IPS-18a (cell line): Measurements from ENCODE around the gene CETN2.
"Not testable (repeated sequence)": the region's sequence is repeated elsewhere in the genome, so short reads cannot be mapped to it uniquely, and the experiment has no call there.

Experiments
- H3K27ac ChIP-seq: one replicate; pipeline ENCODE4 v1.5.1; 2013; ENCODE audit warnings: low read length
- H3K27me3 ChIP-seq: one replicate; pipeline ENCODE4 v1.6.1; 2013; ENCODE audit warnings: mild to moderate bottlenecking, low read length; ENCODE audit not compliant: control insufficient read depth, insufficient read depth
- H3K36me3 ChIP-seq: one replicate; pipeline ENCODE4 v1.6.1; 2013; ENCODE audit warnings: low read depth, low read length; ENCODE audit not compliant: control insufficient read depth
- H3K4me1 ChIP-seq: one replicate; pipeline ENCODE4 v1.6.1; 2013; ENCODE audit warnings: low read depth, low read length; ENCODE audit not compliant: control insufficient read depth
- H3K4me3 ChIP-seq: one replicate; pipeline ENCODE4 v1.5.1; 2013; ENCODE audit warnings: low read length
- H3K9ac ChIP-seq: one replicate; pipeline ENCODE4 v1.6.1; 2013; ENCODE audit warnings: mild to moderate bottlenecking, low read length, moderate library complexity
- H3K9me3 ChIP-seq: one replicate; pipeline ENCODE4 v1.6.1; 2013; ENCODE audit warnings: low read depth, low read length; ENCODE audit not compliant: control insufficient read depth

CETN2 gene

GRCh38 chrX:152861116-152861515, 30.6 kb upstream of the CETN2 start:
- Histone ChIP-seq H3K27me3 (no peaks in the 10 kb centered on the region), H3K4me1 (no peaks in the 10 kb centered on the region), H3K4me3 (no peak overlapping the region), H3K27ac (no peak overlapping the region), H3K9ac (no peak overlapping the region), H3K36me3 (peaks cover 19% of the 10 kb centered on the region), H3K9me3 (peaks cover 11% of the 10 kb centered on the region)

GRCh38 chrX:152853986-152854385, 23.4 kb upstream of the CETN2 start:
- no peak overlapping the region for H3K9ac ChIP-seq
- H3K9me3 ChIP-seq = peaks cover 2% of the 10 kb centered on the region
- no peak overlapping the region for H3K4me3 ChIP-seq
- H3K4me1 ChIP-seq = no peaks in the 10 kb centered on the region
- H3K36me3 ChIP-seq = peaks cover 23% of the 10 kb centered on the region
- H3K27me3 ChIP-seq = no peaks in the 10 kb centered on the region
- H3K27ac ChIP-seq = no peak overlapping the region

GRCh38 chrX:152850465-152850864, 19.9 kb upstream of the CETN2 start:
- peaks cover 34% of the 10 kb centered on the region for H3K36me3 ChIP-seq
- H3K4me1 ChIP-seq = no peaks in the 10 kb centered on the region
- H3K27ac ChIP-seq = no peak overlapping the region
- H3K9ac ChIP-seq = no peak overlapping the region
- H3K9me3 ChIP-seq = peaks cover 10% of the 10 kb centered on the region
- H3K27me3 ChIP-seq = no peaks in the 10 kb centered on the region
- H3K4me3 ChIP-seq = no peak overlapping the region

DNA sequence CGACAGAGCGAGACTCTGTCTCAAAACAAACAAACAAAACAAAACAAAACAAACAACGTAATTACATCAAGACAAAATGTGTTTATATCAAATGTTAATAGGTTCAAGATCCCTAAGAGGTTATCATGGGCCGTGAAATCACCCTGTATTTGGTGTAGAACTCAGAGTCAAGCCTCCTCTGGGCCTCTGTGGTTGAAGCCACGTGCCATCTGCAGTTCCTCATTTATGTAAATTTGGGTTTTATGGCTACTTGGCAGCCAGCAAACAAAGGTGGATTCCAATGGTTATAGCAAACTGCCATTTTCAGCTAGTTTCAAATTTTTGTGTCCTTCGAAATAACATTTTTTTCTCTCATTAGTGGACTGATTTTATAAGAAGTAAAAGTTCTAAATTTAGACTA, 16.7 kb upstream of the CETN2 start:
- H3K4me3 ChIP-seq = no peak overlapping the region
- H3K9ac ChIP-seq = no peak overlapping the region
- H3K27ac ChIP-seq = no peak overlapping the region
- H3K9me3 ChIP-seq = peaks cover 15% of the 10 kb centered on the region
- H3K27me3 ChIP-seq = no peaks in the 10 kb centered on the region
- no peaks in the 10 kb centered on the region for H3K4me1 ChIP-seq
- H3K36me3 ChIP-seq = peaks cover 24% of the 10 kb centered on the region

DNA sequence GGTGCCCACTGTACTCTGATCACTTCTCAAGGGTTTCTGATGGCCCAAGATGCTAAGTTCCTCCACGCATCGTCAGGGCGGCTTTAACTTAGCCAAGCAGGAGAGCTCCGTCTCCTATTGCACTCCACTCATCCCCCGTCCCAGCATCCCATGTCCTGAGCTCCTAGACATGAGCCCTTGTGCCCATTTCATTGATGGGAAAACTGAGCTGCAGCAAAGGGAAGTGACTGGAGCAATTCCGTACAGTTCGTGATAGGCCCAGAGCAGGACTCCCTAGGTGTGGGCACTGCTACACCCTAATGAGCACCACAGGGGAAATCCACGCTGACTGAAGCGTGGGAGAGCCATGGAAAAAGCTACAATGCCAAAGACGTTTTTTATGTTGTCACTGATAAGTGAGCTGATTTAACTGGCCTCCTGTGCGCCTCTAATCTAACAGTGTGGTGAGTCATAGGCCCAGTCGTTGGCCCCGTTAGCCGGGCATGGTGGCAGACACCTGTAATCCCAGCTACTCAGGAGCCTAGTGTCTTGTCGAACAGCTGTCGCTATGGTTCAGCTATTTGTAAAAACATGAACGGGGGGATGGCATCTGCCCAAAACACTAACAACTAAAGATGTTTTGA, 15.2 kb upstream of the CETN2 start:
- Histone ChIP-seq H3K27ac (no peak overlapping the region), H3K36me3 (peaks cover 20% of the 10 kb centered on the region), H3K9me3 (peaks cover 15% of the 10 kb centered on the region), H3K4me1 (no peaks in the 10 kb centered on the region), H3K27me3 (no peaks in the 10 kb centered on the region), H3K9ac (no peak overlapping the region), H3K4me3 (no peak overlapping the region)

DNA sequence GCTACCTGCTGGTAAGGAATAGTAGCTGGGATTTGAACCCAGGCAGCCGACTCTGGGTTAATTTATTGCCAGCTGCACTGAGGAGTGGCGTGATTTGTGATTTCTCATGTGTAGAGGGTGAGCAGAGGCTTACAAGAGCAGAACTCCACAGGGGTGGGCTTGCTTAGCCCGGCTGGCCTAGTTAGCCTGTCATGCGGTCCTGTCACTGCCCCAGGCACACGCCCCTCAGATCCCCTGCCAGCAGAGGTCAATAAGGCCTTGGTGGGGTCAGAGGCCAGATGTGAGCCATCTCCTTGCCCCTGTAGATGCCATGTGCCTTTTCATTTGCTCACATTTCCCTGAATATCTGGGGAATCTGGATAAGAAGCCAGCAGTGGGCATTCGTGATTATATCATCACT, 13.7 kb upstream of the CETN2 start:
- H3K9ac ChIP-seq = no peak overlapping the region
- H3K36me3 ChIP-seq = peaks cover 10% of the 10 kb centered on the region
- H3K4me3 ChIP-seq = no peak overlapping the region
- no peaks in the 10 kb centered on the region for H3K27me3 ChIP-seq
- H3K9me3 ChIP-seq = peaks cover 15% of the 10 kb centered on the region
- H3K4me1 ChIP-seq = no peaks in the 10 kb centered on the region
- no peak overlapping the region for H3K27ac ChIP-seq

DNA sequence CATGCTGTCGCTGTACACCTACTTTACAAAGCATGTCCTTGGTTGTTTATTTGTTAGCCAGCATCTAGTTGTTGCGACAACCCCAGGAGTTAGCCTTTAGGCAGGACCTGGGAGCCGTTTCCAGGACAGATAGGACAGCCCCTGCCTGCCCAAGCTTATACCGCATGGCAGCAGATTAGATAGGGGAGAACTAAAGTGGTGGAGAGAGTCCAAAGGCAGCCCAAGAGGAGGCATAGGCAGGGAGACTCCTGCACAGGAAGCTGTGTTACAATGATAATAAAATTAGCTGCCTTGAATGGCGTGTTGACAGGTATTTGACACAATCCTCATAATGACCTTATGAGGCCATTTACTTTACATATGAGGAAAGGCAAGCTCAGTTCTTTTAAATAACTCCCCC, 13.3 kb upstream of the CETN2 start:
- H3K27me3 ChIP-seq = no peaks in the 10 kb centered on the region
- peaks cover 11% of the 10 kb centered on the region for H3K9me3 ChIP-seq
- H3K4me3 ChIP-seq = no peak overlapping the region

DNA sequence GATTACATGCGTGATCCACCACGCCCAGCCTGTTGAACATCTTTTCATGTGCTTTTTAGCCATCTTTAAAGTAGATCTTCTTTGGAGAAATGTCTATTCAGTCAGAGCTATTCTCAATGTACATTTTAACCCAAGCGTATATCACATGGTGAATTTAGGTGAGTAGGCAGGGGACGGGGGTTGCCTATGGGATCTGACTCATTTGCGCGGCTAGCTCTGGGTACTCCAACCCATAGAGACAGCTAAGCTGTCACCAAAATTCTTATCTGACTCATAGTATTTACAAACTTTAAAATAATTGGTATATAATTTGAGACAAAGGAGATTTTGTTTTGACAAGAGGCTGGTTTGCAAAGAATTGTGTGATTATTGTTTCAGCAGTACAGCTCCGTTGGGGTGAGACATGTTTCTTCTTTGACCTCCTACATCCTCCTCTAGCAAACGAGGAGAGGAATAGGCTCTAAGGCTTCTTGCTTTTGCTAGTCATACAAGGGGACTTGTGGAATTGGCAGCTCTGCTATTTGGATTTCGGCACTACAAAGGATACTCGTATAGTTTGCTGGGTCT, 12.3 kb upstream of the CETN2 start:
- Histone ChIP-seq H3K4me1 (no peaks in the 10 kb centered on the region), H3K27me3 (no peaks in the 10 kb centered on the region), H3K27ac (no peak overlapping the region), H3K9ac (no peak overlapping the region), H3K36me3 (peaks cover 6% of the 10 kb centered on the region), H3K9me3 (peaks cover 9% of the 10 kb centered on the region), H3K4me3 (no peak overlapping the region)

More for the DNA sequence above, 13.3 kb upstream of the CETN2 start:
- H3K9ac ChIP-seq = no peak overlapping the region
- peaks cover 10% of the 10 kb centered on the region for H3K36me3 ChIP-seq
- H3K4me1 ChIP-seq = no peaks in the 10 kb centered on the region
- no peak overlapping the region for H3K27ac ChIP-seq

GRCh38 chrX:152835470-152835869, 4.9 kb upstream of the CETN2 start:
- H3K4me1 ChIP-seq, H3K27ac ChIP-seq, H3K9ac ChIP-seq, H3K4me3 ChIP-seq, H3K36me3 ChIP-seq, H3K27me3 ChIP-seq, H3K9me3 ChIP-seq: not testable (repeated sequence)

- Histone ChIP-seq H3K36me3 (peaks cover 4% of the 10 kb centered on the region), H3K9me3 (peaks cover 12% of the 10 kb centered on the region), H3K4me1 (no peaks in the 10 kb centered on the region), H3K27ac (no peak overlapping the region), H3K27me3 (no peaks in the 10 kb centered on the region), H3K9ac (no peak overlapping the region), H3K4me3 (no peak overlapping the region)
Measured at GRCh38 chrX:152833378-152833777, 2.8 kb upstream of the CETN2 start.

DNA sequence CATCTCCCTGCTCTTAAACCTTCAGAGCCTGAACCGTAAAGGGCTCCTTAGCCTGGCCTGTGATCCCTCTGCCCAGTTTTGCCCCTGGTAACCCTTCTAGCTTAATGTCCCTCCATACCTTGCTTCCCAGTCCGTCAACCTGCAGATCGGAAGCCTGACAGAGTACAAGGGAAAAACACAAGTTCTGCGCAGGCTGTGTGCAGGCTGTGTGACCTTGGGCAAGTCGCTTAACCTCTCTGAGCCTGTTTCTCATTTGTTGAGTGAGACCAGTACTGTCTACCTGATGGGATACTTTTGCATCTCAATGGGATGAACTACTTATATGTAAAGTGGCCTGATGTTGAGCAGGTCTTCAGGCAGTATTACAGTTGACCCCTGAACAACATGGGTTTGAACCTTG, 2.0 kb upstream of the CETN2 start:
- Histone ChIP-seq H3K4me1 (no peaks in the 10 kb centered on the region), H3K4me3 (peak overlapping the region; percentile 84), H3K9me3 (peaks cover 12% of the 10 kb centered on the region), H3K36me3 (peaks cover 4% of the 10 kb centered on the region), H3K27me3 (no peaks in the 10 kb centered on the region), H3K27ac (no peak overlapping the region), H3K9ac (no peak overlapping the region)

DNA sequence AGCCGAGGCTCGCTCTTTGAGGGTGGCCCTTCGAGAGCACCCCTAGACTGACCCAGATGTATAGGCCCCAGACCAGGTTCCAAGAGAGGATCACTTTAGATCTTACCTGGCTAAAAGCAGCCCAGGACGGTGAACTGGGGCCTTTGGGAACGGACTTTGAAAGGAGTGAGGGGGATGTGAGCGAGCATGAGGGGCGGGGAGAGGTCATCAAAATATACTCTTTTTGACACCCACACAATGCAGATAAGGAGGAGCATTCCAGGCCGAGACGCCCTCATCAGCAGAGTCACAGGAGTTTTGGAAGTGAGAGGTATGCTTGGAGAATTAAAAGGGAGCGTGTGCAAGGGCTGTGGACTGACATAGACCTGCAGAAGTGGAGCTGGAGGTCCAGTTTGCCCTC, 834 bp upstream of the CETN2 start:
- Histone ChIP-seq H3K27ac (peak overlapping the region; percentile 49), H3K36me3 (peaks cover 4% of the 10 kb centered on the region), H3K9ac (peak overlapping the region; percentile 77), H3K4me3 (peak overlapping the region; percentile 84), H3K27me3 (no peaks in the 10 kb centered on the region), H3K9me3 (peaks cover 12% of the 10 kb centered on the region), H3K4me1 (no peaks in the 10 kb centered on the region)
